ENCODE results near the gene DDX3X.

DDX3X gene

DNA sequence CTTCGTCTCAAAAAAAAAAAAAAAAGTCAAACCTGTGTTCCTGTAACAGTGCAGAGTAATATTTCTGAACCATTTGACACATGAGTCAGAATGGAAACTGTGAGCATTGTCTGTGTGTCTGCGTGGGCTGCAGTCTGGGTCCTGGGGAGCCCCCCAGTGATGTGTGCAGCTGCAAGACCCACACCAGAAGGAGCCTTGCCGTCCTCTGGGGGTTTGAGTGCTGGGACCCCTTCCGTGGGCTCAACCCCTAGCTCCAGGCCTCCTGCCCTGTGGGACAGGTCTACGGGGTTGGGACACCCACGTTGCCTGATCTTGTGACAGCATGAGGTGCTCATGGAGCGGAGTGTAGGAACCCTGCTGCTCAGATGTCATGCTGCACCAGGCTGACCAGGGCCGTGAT, 43.7 kb downstream of the DDX3X start:
- Histone ChIP-seq H2AK5ac (ENCODE audit: low read length) (no peak overlapping the region), H3K18ac (ENCODE audit: low read length) (no peak overlapping the region), H3K9ac (ENCODE audit: low read length) (no peak overlapping the region), H4K8ac (ENCODE audit: low read depth, low read length) (no peak overlapping the region), H2BK5ac (ENCODE audit: low read length) (no peak overlapping the region), H2BK120ac (ENCODE audit: low read depth, low read length) (no peak overlapping the region), H3K4me3 (ENCODE audit: low read length) (no peak overlapping the region), H3K27ac (ENCODE audit: low read depth, low read length) (no peak overlapping the region), H2BK15ac (replicated peaks; ENCODE audit: low read depth) (no peak overlapping the region), H3K56ac (ENCODE audit: low read length) (no peak overlapping the region), H3K27me3 (ENCODE audit: insufficient read depth, low read length, poor library complexity) (no peaks in the 10 kb centered on the region), H3K79me2 (ENCODE audit: control insufficient read depth, insufficient read depth, low read length) (no peaks in the 10 kb centered on the region), H3K4me1 (ENCODE audit: control insufficient read depth, low read depth, low read length) (no peaks in the 10 kb centered on the region), H3K36me3 (ENCODE audit: control insufficient read depth, insufficient read depth, low read length) (no peaks in the 10 kb centered on the region), H3K79me1 (ENCODE audit: low read length) (no peaks in the 10 kb centered on the region), H3K4me2 (ENCODE audit: low read length) (no peak overlapping the region), H4K5ac (ENCODE audit: low read length) (no peak overlapping the region), H3K4ac (ENCODE audit: low read depth, low read length) (no peak overlapping the region), H3K23ac (ENCODE audit: low read length) (no peak overlapping the region)
- WGBS (ENCODE audit: extremely low coverage, insufficient coverage, low lambda C conversion rate) = no CpG with 5 or more reads among the region's 8 CpGs
- DNase-seq = no peak

DNA sequence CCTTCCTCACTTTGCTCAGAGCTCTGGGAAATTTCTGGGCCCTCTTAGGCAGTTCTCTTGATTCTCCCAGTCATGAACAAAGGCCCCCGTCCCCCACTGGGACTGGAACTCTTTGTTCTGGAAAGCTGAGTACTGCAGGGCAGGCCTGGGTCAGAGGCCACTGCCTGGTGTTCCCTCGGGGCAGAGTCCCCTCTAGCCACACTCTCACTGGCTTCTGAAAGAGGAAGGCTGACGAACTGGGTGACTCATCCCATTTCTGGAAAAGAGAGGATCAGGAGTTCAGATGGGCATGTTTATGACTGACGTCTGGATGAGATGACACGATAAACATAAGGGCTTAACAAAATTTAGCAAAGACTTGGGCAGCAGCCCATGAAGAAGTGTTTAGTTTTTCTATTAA, 47.7 kb downstream of the DDX3X start:
- Histone ChIP-seq H3K27ac (ENCODE audit: low read depth, low read length) (no peak overlapping the region), H3K23ac (ENCODE audit: low read length) (no peak overlapping the region), H3K4ac (ENCODE audit: low read depth, low read length) (no peak overlapping the region), H3K79me2 (ENCODE audit: control insufficient read depth, insufficient read depth, low read length) (no peaks in the 10 kb centered on the region), H4K5ac (ENCODE audit: low read length) (no peak overlapping the region), H3K18ac (ENCODE audit: low read length) (no peak overlapping the region), H2BK15ac (replicated peaks; ENCODE audit: low read depth) (no peak overlapping the region), H2AK5ac (ENCODE audit: low read length) (no peak overlapping the region), H3K4me2 (ENCODE audit: low read length) (no peak overlapping the region), H3K4me3 (ENCODE audit: low read length) (no peak overlapping the region), H3K27me3 (ENCODE audit: insufficient read depth, low read length, poor library complexity) (no peaks in the 10 kb centered on the region), H3K79me1 (ENCODE audit: low read length) (no peaks in the 10 kb centered on the region), H3K36me3 (ENCODE audit: control insufficient read depth, insufficient read depth, low read length) (no peaks in the 10 kb centered on the region), H3K56ac (ENCODE audit: low read length) (no peak overlapping the region), H3K9ac (ENCODE audit: low read length) (no peak overlapping the region), H2BK120ac (ENCODE audit: low read depth, low read length) (no peak overlapping the region), H2BK5ac (ENCODE audit: low read length) (no peak overlapping the region), H4K8ac (ENCODE audit: low read depth, low read length) (no peak overlapping the region), H3K4me1 (ENCODE audit: control insufficient read depth, low read depth, low read length) (no peaks in the 10 kb centered on the region)
- no CpG with 5 or more reads among the region's 5 CpGs for WGBS (ENCODE audit: extremely low coverage, insufficient coverage, low lambda C conversion rate)
- peak; percentile 61 for DNase-seq

DNA sequence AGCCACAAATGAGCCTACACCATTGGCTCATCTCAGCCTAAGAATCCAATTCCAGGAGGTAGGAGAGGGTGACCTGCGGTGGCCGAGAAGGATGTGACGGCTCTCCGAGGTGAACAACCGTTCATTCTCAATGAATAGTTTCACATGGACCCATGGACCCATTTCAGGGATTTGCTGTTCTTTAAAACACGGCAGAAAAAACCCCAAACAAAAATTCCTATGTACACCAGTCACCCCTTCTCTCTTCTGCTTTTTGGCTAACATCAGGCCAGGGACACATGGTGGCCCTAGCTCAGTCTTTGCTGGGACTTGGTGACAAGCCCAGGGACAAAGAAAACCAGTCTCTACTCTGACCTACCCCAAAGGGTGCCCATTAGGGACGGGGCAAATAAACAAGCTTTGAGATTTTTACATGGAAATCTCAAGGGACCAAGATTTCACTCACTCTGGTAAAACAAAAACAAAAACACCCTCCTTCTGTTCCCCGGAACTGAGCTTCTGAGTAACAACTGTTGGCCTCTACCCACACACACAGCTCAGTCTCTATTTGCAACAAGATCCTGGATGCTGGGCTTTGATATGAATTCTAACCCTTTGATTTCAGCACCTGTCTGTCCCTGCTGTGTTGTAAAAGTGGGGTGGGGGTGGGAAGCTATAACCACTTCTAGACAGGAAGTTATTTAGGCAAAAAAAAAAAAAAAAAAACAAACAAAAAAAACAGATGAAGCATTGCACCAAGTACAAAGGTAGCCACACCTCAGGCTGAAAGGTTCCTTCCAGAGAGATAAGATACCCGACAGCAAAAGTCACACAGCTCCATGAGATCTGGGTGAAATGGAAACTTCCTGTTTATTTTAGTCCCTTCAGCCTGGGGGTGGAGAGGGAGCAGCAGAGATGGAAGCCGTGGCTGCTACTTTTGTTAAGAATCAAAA, 49.0 kb downstream of the DDX3X start:
- H3K36me3 ChIP-seq (ENCODE audit: control insufficient read depth, insufficient read depth, low read length) = no peaks in the 10 kb centered on the region
- peak; percentile 40 for DNase-seq
- H2BK15ac ChIP-seq (replicated peaks; ENCODE audit: low read depth) = no peak overlapping the region
- H3K18ac ChIP-seq (ENCODE audit: low read length) = no peak overlapping the region
- no peak overlapping the region for H3K56ac ChIP-seq (ENCODE audit: low read length)
- H3K79me1 ChIP-seq (ENCODE audit: low read length) = no peaks in the 10 kb centered on the region
- no peak overlapping the region for H4K8ac ChIP-seq (ENCODE audit: low read depth, low read length)
- H3K79me2 ChIP-seq (ENCODE audit: control insufficient read depth, insufficient read depth, low read length) = no peaks in the 10 kb centered on the region
- H3K4me2 ChIP-seq (ENCODE audit: low read length) = no peak overlapping the region
- no peak overlapping the region for H3K4ac ChIP-seq (ENCODE audit: low read depth, low read length)
- no peak overlapping the region for H4K5ac ChIP-seq (ENCODE audit: low read length)
- no peak overlapping the region for H2BK5ac ChIP-seq (ENCODE audit: low read length)
- H3K27ac ChIP-seq (ENCODE audit: low read depth, low read length) = no peak overlapping the region
- no peaks in the 10 kb centered on the region for H3K4me1 ChIP-seq (ENCODE audit: control insufficient read depth, low read depth, low read length)
- H3K9ac ChIP-seq (ENCODE audit: low read length) = no peak overlapping the region
- H3K23ac ChIP-seq (ENCODE audit: low read length) = no peak overlapping the region
- WGBS (ENCODE audit: extremely low coverage, insufficient coverage, low lambda C conversion rate) = no CpG with 5 or more reads among the region's 10 CpGs
- no peak overlapping the region for H3K4me3 ChIP-seq (ENCODE audit: low read length)
- no peak overlapping the region for H2BK120ac ChIP-seq (ENCODE audit: low read depth, low read length)
- H2AK5ac ChIP-seq (ENCODE audit: low read length) = no peak overlapping the region
- no peaks in the 10 kb centered on the region for H3K27me3 ChIP-seq (ENCODE audit: insufficient read depth, low read length, poor library complexity)

DNA sequence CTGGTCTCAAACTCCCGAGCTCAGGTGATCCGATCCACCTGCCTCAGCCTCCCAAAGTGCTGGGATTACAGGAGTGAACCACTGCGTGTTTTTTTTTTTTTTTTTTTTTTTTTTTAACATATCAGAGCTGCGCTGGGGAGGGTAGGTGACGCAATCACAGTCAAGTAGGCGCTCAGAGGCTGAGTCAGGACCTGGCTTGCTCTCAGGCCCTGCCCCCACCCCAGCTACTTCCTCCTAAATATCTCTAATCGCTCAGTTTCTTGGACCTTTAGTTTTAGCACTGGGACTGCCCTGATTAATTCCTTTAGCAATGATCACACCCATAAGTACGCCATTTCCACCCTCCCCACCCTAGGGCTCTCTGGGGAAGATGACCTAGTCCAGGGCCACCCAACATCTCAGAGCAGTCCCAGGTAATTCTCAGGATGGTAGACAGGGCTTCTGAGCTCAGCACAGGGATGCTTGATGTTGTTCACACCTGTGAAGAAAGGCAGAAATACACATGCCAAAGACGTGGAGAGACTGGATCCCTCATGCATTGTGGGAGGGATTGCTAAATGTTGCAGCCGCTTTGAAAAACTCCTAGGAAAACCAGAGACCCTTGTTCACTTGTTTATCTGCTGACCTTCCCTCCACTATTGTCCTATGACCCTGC, 50.2 kb downstream of the DDX3X start:
- H3K79me2 ChIP-seq (ENCODE audit: control insufficient read depth, insufficient read depth, low read length) = no peaks in the 10 kb centered on the region
- DNase-seq = peak; percentile 58
- H3K4me3 ChIP-seq (ENCODE audit: low read length) = no peak overlapping the region

DNA sequence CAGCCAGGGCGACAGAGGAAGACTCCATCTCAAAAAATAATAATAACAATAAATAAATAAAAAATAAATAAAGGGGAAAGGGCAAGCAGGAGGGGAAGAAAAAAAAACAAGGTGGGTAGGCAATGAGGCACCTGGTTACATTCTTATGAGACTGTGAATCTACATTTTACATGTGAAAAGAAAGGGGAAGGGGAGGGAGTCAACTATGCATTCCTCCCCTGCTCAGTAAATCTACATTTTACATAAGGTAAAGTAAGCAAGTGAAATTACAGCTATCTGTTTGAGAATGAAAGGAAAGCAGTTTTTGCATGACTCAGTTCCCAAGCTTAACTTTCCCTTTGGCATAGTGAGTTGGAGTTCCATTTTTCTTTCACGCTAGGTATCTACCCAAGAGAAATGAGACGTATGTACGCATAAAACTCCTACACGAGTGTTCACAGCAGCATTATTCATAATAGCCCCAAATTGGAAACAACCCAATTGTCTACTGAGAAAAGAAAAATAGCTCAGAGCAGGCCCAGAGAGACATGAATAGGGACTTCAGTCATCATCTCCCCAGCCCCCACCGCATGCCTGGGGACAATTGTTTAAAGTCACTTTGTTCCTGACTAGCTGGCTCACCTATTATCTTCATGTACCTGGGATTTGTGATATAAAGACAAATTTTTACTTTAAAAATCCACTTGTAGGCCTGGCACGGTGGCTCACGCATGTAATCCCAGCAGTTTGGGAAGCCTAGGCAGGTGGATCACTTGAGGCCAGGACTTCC, 52.4 kb downstream of the DDX3X start:
- H3K56ac ChIP-seq (ENCODE audit: low read length) = no peak overlapping the region
- H3K36me3 ChIP-seq (ENCODE audit: control insufficient read depth, insufficient read depth, low read length) = no peaks in the 10 kb centered on the region
- no peak overlapping the region for H2AK5ac ChIP-seq (ENCODE audit: low read length)
- H3K79me2 ChIP-seq (ENCODE audit: control insufficient read depth, insufficient read depth, low read length) = no peaks in the 10 kb centered on the region
- H3K27me3 ChIP-seq (ENCODE audit: insufficient read depth, low read length, poor library complexity) = no peaks in the 10 kb centered on the region
- no peak overlapping the region for H3K4me3 ChIP-seq (ENCODE audit: low read length)
- no peak overlapping the region for H2BK120ac ChIP-seq (ENCODE audit: low read depth, low read length)
- no CpG with 5 or more reads among the region's 8 CpGs for WGBS (ENCODE audit: extremely low coverage, insufficient coverage, low lambda C conversion rate)
- H3K23ac ChIP-seq (ENCODE audit: low read length) = no peak overlapping the region
- H3K4me1 ChIP-seq (ENCODE audit: control insufficient read depth, low read depth, low read length) = no peaks in the 10 kb centered on the region
- H3K9ac ChIP-seq (ENCODE audit: low read length) = no peak overlapping the region
- no peak for DNase-seq
- no peak overlapping the region for H4K8ac ChIP-seq (ENCODE audit: low read depth, low read length)
- H3K79me1 ChIP-seq (ENCODE audit: low read length) = no peaks in the 10 kb centered on the region
- H4K5ac ChIP-seq (ENCODE audit: low read length) = no peak overlapping the region
- H3K4ac ChIP-seq (ENCODE audit: low read depth, low read length) = no peak overlapping the region
- no peak overlapping the region for H2BK15ac ChIP-seq (replicated peaks; ENCODE audit: low read depth)
- no peak overlapping the region for H3K4me2 ChIP-seq (ENCODE audit: low read length)
- no peak overlapping the region for H3K27ac ChIP-seq (ENCODE audit: low read depth, low read length)
- no peak overlapping the region for H2BK5ac ChIP-seq (ENCODE audit: low read length)
- no peak overlapping the region for H3K18ac ChIP-seq (ENCODE audit: low read length)

More for the DNA sequence above, 50.2 kb downstream of the DDX3X start:
- Histone ChIP-seq H4K5ac (ENCODE audit: low read length) (no peak overlapping the region), H3K27me3 (ENCODE audit: insufficient read depth, low read length, poor library complexity) (no peaks in the 10 kb centered on the region), H3K79me1 (ENCODE audit: low read length) (no peaks in the 10 kb centered on the region), H4K8ac (ENCODE audit: low read depth, low read length) (no peak overlapping the region), H3K56ac (ENCODE audit: low read length) (no peak overlapping the region), H3K4me2 (ENCODE audit: low read length) (no peak overlapping the region), H3K4me1 (ENCODE audit: control insufficient read depth, low read depth, low read length) (no peaks in the 10 kb centered on the region), H3K27ac (ENCODE audit: low read depth, low read length) (no peak overlapping the region), H2BK120ac (ENCODE audit: low read depth, low read length) (no peak overlapping the region), H3K36me3 (ENCODE audit: control insufficient read depth, insufficient read depth, low read length) (no peaks in the 10 kb centered on the region), H3K18ac (ENCODE audit: low read length) (no peak overlapping the region), H2BK15ac (replicated peaks; ENCODE audit: low read depth) (no peak overlapping the region), H2AK5ac (ENCODE audit: low read length) (no peak overlapping the region), H3K4ac (ENCODE audit: low read depth, low read length) (no peak overlapping the region), H2BK5ac (ENCODE audit: low read length) (no peak overlapping the region), H3K9ac (ENCODE audit: low read length) (no peak overlapping the region), H3K23ac (ENCODE audit: low read length) (no peak overlapping the region)
- WGBS (ENCODE audit: extremely low coverage, insufficient coverage, low lambda C conversion rate) = no CpG with 5 or more reads among the region's 10 CpGs

All from mesendoderm (in vitro differentiated cells).